B cell (primary cell): ENCODE measurements around the gene ADORA3.

Source experiments
- EZH2 ChIP-seq: IDR thresholded peaks from 2 replicates; pipeline ENCODE4 v1.6.1; 2012; ENCODE audit warnings: borderline replicate concordance, low read depth, mild to moderate bottlenecking, moderate library complexity, low read length; ENCODE audit not compliant: insufficient read depth, poor library complexity, severe bottlenecking
- TF ChIP-seq, protein P1 (sequence below): fragments of 200-600 bp; IDR thresholded peaks from one replicate; pipeline ENCODE4 v1.8.0; 2022; ENCODE audit warnings: antibody characterized with exemption, mild to moderate bottlenecking

DNA sequence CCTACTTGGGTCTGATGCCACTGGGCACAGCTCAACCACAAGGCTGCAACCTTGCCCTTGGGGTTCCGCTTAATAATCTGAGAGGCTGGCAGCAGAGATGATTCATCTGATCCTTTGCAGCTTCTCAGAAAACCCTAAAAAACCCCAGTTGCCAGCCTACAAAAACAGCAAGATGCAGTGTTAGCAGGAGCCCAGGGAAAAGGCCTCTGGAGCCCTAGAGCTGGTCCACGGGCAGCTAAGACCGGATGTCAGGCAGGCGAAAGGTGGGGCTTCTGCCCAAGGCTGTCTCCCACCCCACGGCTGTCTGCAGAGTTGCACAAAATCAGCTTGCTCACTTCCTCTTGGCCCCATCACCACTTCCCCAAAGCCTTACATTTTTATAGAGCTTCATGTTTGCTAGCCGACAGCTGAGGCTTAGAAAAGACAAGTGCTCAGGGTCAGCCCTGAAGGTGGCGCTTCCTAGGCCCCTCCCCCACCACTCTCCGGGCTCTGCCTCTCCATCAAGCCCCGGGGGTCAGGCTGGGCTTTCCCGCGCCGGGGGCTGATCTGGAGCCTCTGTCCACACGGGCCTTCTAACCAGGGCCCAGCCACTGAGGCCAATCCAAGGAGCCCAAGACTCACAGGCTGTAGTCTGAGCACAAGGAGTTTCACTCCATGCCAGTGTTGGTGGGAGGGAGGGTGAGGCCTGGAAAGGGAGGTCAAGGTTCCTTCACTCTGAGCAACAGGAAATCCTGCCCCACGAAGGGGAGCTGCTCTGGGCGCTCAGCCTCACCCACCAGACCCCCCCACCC lies 4.2 kb upstream of the ADORA3 start:
- TF ChIP-seq, protein P1, sequence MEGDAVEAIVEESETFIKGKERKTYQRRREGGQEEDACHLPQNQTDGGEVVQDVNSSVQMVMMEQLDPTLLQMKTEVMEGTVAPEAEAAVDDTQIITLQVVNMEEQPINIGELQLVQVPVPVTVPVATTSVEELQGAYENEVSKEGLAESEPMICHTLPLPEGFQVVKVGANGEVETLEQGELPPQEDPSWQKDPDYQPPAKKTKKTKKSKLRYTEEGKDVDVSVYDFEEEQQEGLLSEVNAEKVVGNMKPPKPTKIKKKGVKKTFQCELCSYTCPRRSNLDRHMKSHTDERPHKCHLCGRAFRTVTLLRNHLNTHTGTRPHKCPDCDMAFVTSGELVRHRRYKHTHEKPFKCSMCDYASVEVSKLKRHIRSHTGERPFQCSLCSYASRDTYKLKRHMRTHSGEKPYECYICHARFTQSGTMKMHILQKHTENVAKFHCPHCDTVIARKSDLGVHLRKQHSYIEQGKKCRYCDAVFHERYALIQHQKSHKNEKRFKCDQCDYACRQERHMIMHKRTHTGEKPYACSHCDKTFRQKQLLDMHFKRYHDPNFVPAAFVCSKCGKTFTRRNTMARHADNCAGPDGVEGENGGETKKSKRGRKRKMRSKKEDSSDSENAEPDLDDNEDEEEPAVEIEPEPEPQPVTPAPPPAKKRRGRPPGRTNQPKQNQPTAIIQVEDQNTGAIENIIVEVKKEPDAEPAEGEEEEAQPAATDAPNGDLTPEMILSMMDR, result no peak
- no peak for TF ChIP-seq EZH2
